RWPE2 (cell line): Measurements from ENCODE around the gene HSD17B4.
"Not testable (repeated sequence)": the region's sequence is repeated elsewhere in the genome, so short reads cannot be mapped to it uniquely, and the experiment has no call there.

Experiments used
- ATAC-seq: fragments of 200-7000 bp; cut with Tn5 transposase; 3 replicates; pipeline ENCODE4 v1.9.1; 2021; ENCODE audit warnings: low read depth
- DNase-seq: peaks from one replicate; pipeline ENCODE4 v3.0.0-alpha.2; 2020; ENCODE audit warnings: low spot score
- H3K27ac ChIP-seq: fragments of 450-650 bp; 2 replicates; pipeline ENCODE4 v1.5.1; 2017; ENCODE audit warnings: mild to moderate bottlenecking; ENCODE audit not compliant: poor library complexity, severe bottlenecking
- H3K27me3 ChIP-seq: fragments of 250-450 bp; sonication (Bioruptor Pico); 2 replicates; pipeline ENCODE4 v1.5.1; 2021; ENCODE audit warnings: mild to moderate bottlenecking, moderate library complexity; ENCODE audit not compliant: insufficient read depth, poor library complexity, severe bottlenecking
- H3K36me3 ChIP-seq: fragments of 250-450 bp; sonication (Bioruptor Pico); 2 replicates; pipeline ENCODE4 v1.5.1; 2020; ENCODE audit warnings: low read depth, mild to moderate bottlenecking, moderate library complexity
- H3K4me1 ChIP-seq: fragments of 250-450 bp; sonication (Bioruptor Pico); 2 replicates; pipeline ENCODE4 v1.5.1; 2021; ENCODE audit warnings: mild to moderate bottlenecking, moderate library complexity; ENCODE audit not compliant: insufficient read depth, poor library complexity, severe bottlenecking
- H3K4me3 ChIP-seq: fragments of 250-450 bp; sonication (Bioruptor Pico); 2 replicates; pipeline ENCODE4 v1.5.1; 2021; ENCODE audit warnings: mild to moderate bottlenecking, moderate library complexity; ENCODE audit not compliant: severe bottlenecking
- H3K9me3 ChIP-seq: fragments of 250-450 bp; sonication (Bioruptor Pico); 2 replicates; pipeline ENCODE4 v1.5.1; 2021; ENCODE audit warnings: mild to moderate bottlenecking, moderate library complexity; ENCODE audit not compliant: severe bottlenecking
- CTCF ChIP-seq: fragments of 450-650 bp; IDR thresholded peaks from one replicate; pipeline ENCODE4 v1.5.1; 2017; ENCODE audit warnings: mild to moderate bottlenecking, moderate library complexity; ENCODE audit not compliant: poor library complexity, severe bottlenecking

HSD17B4 gene

GRCh38 chr5:119426057-119426456 lies 26.2 kb upstream of the HSD17B4 start:
- Histone ChIP-seq H3K36me3 (no peaks in the 10 kb centered on the region), H3K4me3 (no peak overlapping the region), H3K27me3 (no peaks in the 10 kb centered on the region), H3K4me1 (peaks cover 3% of the 10 kb centered on the region), H3K9me3 (no peaks in the 10 kb centered on the region), H3K27ac (no peak overlapping the region)
- no peak for ATAC-seq
- no peak for DNase-seq
- TF ChIP-seq CTCF = no peak

GRCh38 chr5:119427060-119427459 lies 25.2 kb upstream of the HSD17B4 start:
- Histone ChIP-seq H3K4me3 (no peak overlapping the region), H3K4me1 (peaks cover 3% of the 10 kb centered on the region), H3K9me3 (no peaks in the 10 kb centered on the region), H3K27ac (no peak overlapping the region), H3K27me3 (no peaks in the 10 kb centered on the region), H3K36me3 (no peaks in the 10 kb centered on the region)
- no peak for DNase-seq
- ATAC-seq = no peak
- TF ChIP-seq CTCF = no peak

- ATAC-seq, DNase-seq, H3K27me3 ChIP-seq, H3K27ac ChIP-seq, H3K4me1 ChIP-seq, H3K9me3 ChIP-seq, H3K4me3 ChIP-seq, H3K36me3 ChIP-seq: not testable (repeated sequence)
Observed at GRCh38 chr5:119427596-119427995, 24.7 kb upstream of the HSD17B4 start.

GRCh38 chr5:119428166-119428565 lies 24.1 kb upstream of the HSD17B4 start:
- not testable (repeated sequence) for H3K27ac ChIP-seq, H3K27me3 ChIP-seq, DNase-seq, H3K4me3 ChIP-seq, H3K36me3 ChIP-seq, ATAC-seq, H3K9me3 ChIP-seq, H3K4me1 ChIP-seq

- not testable (repeated sequence) for H3K9me3 ChIP-seq, H3K4me3 ChIP-seq, DNase-seq, ATAC-seq, H3K27ac ChIP-seq, H3K4me1 ChIP-seq, H3K36me3 ChIP-seq, H3K27me3 ChIP-seq
Observed at GRCh38 chr5:119428574-119428973, 23.7 kb upstream of the HSD17B4 start.

- H3K4me3 ChIP-seq, H3K36me3 ChIP-seq, H3K27me3 ChIP-seq, H3K4me1 ChIP-seq, H3K9me3 ChIP-seq, H3K27ac ChIP-seq, ATAC-seq, DNase-seq: not testable (repeated sequence)
Observed at GRCh38 chr5:119432674-119433237, 19.5 kb upstream of the HSD17B4 start.

- DNase-seq (no peak), ATAC-seq (peak; percentile 72)
- peak; percentile 78 for TF ChIP-seq CTCF
- Histone ChIP-seq H3K36me3 (no peaks in the 10 kb centered on the region), H3K4me3 (no peak overlapping the region), H3K4me1 (no peaks in the 10 kb centered on the region), H3K27me3 (no peaks in the 10 kb centered on the region), H3K27ac (no peak overlapping the region), H3K9me3 (no peaks in the 10 kb centered on the region)
Observed at GRCh38 chr5:119435436-119436132, 16.7 kb upstream of the HSD17B4 start.

GRCh38 chr5:119437785-119438586 lies 14.3 kb upstream of the HSD17B4 start:
- not testable (repeated sequence) for H3K36me3 ChIP-seq, DNase-seq, H3K4me3 ChIP-seq, H3K27ac ChIP-seq, H3K27me3 ChIP-seq, ATAC-seq, H3K9me3 ChIP-seq, H3K4me1 ChIP-seq
